ENCODE results near the gene ANAPC7.

Gene ANAPC7

GRCh38 chr12:110379197-110379596, 24.3 kb downstream of the ANAPC7 start:
- TF ChIP-seq CTCF (IDR thresholded peaks at IDR 0.05): no peak

GRCh38 chr12:110373962-110374611, 29.4 kb downstream of the ANAPC7 start:
- TF ChIP-seq CTCF (IDR thresholded peaks at IDR 0.05): no peak

GRCh38 chr12:110373425-110373824, 30.1 kb downstream of the ANAPC7 start:
- no peak for TF ChIP-seq CTCF (IDR thresholded peaks at IDR 0.05)

GRCh38 chr12:110373025-110373424, 30.5 kb downstream of the ANAPC7 start:
- no peak for TF ChIP-seq CTCF (IDR thresholded peaks at IDR 0.05)

- TF ChIP-seq CTCF (IDR thresholded peaks at IDR 0.05): no peak
Measured at GRCh38 chr12:110372056-110372425, 31.5 kb downstream of the ANAPC7 start.

- TF ChIP-seq CTCF (IDR thresholded peaks at IDR 0.05): no peak
Measured at GRCh38 chr12:110371408-110372055, 32.0 kb downstream of the ANAPC7 start.

- TF ChIP-seq CTCF (IDR thresholded peaks at IDR 0.05): no peak
Measured at GRCh38 chr12:110370732-110371231, 32.7 kb downstream of the ANAPC7 start.
